ENCODE results near the gene NLRP4. TPM values are rescaled to one million over a fixed set of nuclear protein-coding genes. Genes with fewer than 3 reads are reported as not detected.

Gene NLRP4
- total and polyA plus RNA-seq, 2 experiments from 2014 or later: not detected

GRCh38 chr19:55830656-55831055, 5.7 kb upstream of the NLRP4 start:
- DNase-seq (ENCODE audit: low spot score): no peak
- Histone ChIP-seq H3K9me2 (ENCODE audit: insufficient read depth) (no peaks in the 10 kb centered on the region), H3K27ac (ENCODE audit: low read depth) (no peak overlapping the region), H3K27me3 (ENCODE audit: insufficient read depth) (no peaks in the 10 kb centered on the region), H3K4me1 (ENCODE audit: insufficient read depth) (no peaks in the 10 kb centered on the region), H3K4me2 (no peak overlapping the region), H3K4me3 (no peak overlapping the region), H3F3A (replicated peaks; ENCODE audit: low read depth) (no peaks in the 10 kb centered on the region), H3K79me2 (replicated peaks; ENCODE audit: insufficient read depth) (no peaks in the 10 kb centered on the region), H2AFZ (no peak overlapping the region), H3K36me3 (ENCODE audit: insufficient read depth) (peaks cover 4% of the 10 kb centered on the region), H4K20me1 (replicated peaks; ENCODE audit: insufficient read depth) (no peaks in the 10 kb centered on the region)
- TF ChIP-seq ZNF331 (CRISPR knock-in tag; IDR thresholded peaks at IDR 0.05; ENCODE audit: low read depth): no peak
- TF ChIP-seq JUNB (IDR thresholded peaks at IDR 0.05; ENCODE audit: unreplicated experiment): no peak
- TF ChIP-seq CREB1 (CRISPR knock-in tag; IDR thresholded peaks at IDR 0.05; ENCODE audit: low read depth): no peak
- TF ChIP-seq EZH2 (IDR thresholded peaks at IDR 0.05; ENCODE audit: low read depth, unreplicated experiment): no peak
- TF ChIP-seq EZH2phosphoT487 (IDR thresholded peaks at IDR 0.05; ENCODE audit: unreplicated experiment): no peak
- no peak for TF ChIP-seq ZNF462 (CRISPR knock-in tag; IDR thresholded peaks at IDR 0.05)
- TF ChIP-seq REST (IDR thresholded peaks at IDR 0.05; ENCODE audit: unreplicated experiment): no peak
- TF ChIP-seq ZNF114 (CRISPR knock-in tag; IDR thresholded peaks at IDR 0.05): no peak
- no peak for TF ChIP-seq ETS1 (IDR thresholded peaks at IDR 0.05)
- no peak for TF ChIP-seq NANOG (IDR thresholded peaks at IDR 0.05; ENCODE audit: borderline replicate concordance)
- TF ChIP-seq, protein P1, sequence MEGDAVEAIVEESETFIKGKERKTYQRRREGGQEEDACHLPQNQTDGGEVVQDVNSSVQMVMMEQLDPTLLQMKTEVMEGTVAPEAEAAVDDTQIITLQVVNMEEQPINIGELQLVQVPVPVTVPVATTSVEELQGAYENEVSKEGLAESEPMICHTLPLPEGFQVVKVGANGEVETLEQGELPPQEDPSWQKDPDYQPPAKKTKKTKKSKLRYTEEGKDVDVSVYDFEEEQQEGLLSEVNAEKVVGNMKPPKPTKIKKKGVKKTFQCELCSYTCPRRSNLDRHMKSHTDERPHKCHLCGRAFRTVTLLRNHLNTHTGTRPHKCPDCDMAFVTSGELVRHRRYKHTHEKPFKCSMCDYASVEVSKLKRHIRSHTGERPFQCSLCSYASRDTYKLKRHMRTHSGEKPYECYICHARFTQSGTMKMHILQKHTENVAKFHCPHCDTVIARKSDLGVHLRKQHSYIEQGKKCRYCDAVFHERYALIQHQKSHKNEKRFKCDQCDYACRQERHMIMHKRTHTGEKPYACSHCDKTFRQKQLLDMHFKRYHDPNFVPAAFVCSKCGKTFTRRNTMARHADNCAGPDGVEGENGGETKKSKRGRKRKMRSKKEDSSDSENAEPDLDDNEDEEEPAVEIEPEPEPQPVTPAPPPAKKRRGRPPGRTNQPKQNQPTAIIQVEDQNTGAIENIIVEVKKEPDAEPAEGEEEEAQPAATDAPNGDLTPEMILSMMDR (conservative IDR thresholded peaks at IDR 0.05; ENCODE audit: low read depth in 2 of 2): no peak
- TF ChIP-seq POLR2AphosphoS5 (IDR thresholded peaks at IDR 0.05; ENCODE audit: low read depth): no peak
- no peak for TF ChIP-seq STAT1 (IDR thresholded peaks at IDR 0.05; ENCODE audit: unreplicated experiment)
- Mint-ChIP-seq H3K36me3 (ENCODE audit: low read depth) (peaks cover 22% of the 10 kb centered on the region; the same call in 2 of the 3 replicates), H3K27me3 (ENCODE audit: insufficient read depth, low read depth, poor library complexity) (peaks cover 4% of the 10 kb centered on the region), H3K4me1 (no peaks in the 10 kb centered on the region), H3K4me3 (no peak overlapping the region), H3K27ac (no peak overlapping the region), H3K9me3 (peaks cover 60% of the 10 kb centered on the region)
- no peak for ATAC-seq

Data from GM23338 (cell line).